AG04450 (cell line): Measurements from ENCODE around the gene CLCN2. TPM values are rescaled to one million over a fixed set of nuclear protein-coding genes. Genes with fewer than 3 reads are reported as not detected.

Experiments used
- CTCF ChIA-PET: fragments of 300-600, 350-600 bp; formaldehyde crosslinking; extraction: SDS; loops from one replicate; lab custom pipeline; 2022; ENCODE audit warnings: antibody characterized with exemption, inconsistent platforms; lab: Charles Lee
- POLR2A ChIA-PET: fragments of 350-600 bp; formaldehyde crosslinking; extraction: SDS; loops from one replicate; lab custom pipeline; 2021; ENCODE audit warnings: antibody characterized with exemption, inconsistent platforms; lab: Yijun Ruan, JAX
- DNase-seq: peaks from one replicate; pipeline ENCODE4 v3.0.0-alpha.2; 2011; ENCODE audit warnings: low read depth, low spot score
- H3K27ac ChIP-seq: one replicate; pipeline ENCODE4 v1.5.1; 2012; ENCODE audit warnings: low read depth, low read length, control low read depth
- H3K27me3 ChIP-seq: one replicate; pipeline ENCODE4 v1.6.0; 2012; ENCODE audit warnings: low read length; ENCODE audit not compliant: control insufficient read depth, insufficient read depth
- H3K4me3 ChIP-seq: 2 replicates; pipeline ENCODE4 v1.5.1; 2011; ENCODE audit warnings: mild to moderate bottlenecking, low read depth, low read length, control low read depth
- H3K9me3 ChIP-seq: 2 replicates; pipeline ENCODE4 v1.5.1; 2012; ENCODE audit warnings: low read length; ENCODE audit not compliant: control insufficient read depth, insufficient read depth
- polyA plus RNA-seq: library from polyadenylated mRNA; depleted of rRNA; stranded (reverse); fragments of >200 nt; gene quantifications from 2 replicates; pipeline ENCODE4 v1.2.3, GENCODE V29; 2011
- TF ChIP-seq, protein P1 (sequence below): IDR thresholded peaks from 2 replicates; pipeline ENCODE4 v1.5.1; 2011; ENCODE audit warnings: low read depth, low read length, control low read depth, inconsistent platforms

CLCN2 gene
- polyA plus RNA-seq, 1 experiment, result 1.7 TPM

DNA sequence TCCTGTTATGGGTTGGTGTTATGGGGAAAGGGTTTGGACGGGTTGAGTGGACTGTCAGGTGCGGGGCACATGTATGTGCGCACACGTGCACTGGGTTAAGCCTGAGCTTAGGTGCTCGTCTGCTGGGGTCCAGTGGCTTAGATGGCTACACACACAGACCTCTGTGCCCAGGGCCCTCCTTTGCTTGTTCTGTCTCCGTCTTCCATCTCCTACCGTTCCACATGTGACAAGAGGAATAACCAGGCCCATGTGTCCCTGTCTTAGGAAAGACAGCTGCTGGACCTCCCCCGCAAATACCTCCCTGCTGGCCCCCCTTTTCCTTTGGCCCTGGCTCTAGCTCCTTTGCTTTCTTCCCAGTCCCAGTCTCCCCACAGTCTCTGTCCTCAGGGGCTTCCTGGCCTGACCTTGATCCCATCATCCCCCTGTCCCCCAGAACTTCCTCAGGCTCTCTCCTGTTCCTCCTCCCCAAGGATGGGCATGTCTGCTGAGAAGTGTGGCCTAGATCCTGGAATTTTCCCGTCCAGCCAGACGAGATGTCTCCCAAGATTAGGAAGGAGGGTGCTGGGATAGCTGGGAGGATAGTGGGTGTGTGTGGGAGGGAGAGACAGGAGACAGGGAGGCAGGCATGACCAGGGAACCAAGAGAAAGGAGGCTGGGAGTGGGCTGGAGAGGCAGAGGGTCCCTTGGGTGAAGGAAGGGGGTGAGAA, 17.4 kb upstream of the CLCN2 start:
- H3K4me3 ChIP-seq, result no peak overlapping the region
- no peak overlapping the region for H3K27ac ChIP-seq
- POLR2A ChIA-PET, result no interaction called here
- no peak for DNase-seq
- CTCF ChIA-PET, result no interaction called here
- TF ChIP-seq, protein P1, sequence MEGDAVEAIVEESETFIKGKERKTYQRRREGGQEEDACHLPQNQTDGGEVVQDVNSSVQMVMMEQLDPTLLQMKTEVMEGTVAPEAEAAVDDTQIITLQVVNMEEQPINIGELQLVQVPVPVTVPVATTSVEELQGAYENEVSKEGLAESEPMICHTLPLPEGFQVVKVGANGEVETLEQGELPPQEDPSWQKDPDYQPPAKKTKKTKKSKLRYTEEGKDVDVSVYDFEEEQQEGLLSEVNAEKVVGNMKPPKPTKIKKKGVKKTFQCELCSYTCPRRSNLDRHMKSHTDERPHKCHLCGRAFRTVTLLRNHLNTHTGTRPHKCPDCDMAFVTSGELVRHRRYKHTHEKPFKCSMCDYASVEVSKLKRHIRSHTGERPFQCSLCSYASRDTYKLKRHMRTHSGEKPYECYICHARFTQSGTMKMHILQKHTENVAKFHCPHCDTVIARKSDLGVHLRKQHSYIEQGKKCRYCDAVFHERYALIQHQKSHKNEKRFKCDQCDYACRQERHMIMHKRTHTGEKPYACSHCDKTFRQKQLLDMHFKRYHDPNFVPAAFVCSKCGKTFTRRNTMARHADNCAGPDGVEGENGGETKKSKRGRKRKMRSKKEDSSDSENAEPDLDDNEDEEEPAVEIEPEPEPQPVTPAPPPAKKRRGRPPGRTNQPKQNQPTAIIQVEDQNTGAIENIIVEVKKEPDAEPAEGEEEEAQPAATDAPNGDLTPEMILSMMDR, result no peak
- H3K9me3 ChIP-seq, result no peaks in the 10 kb centered on the region; the same call in 1 of the 2 replicates
- H3K27me3 ChIP-seq, result peaks cover 67% of the 10 kb centered on the region

DNA sequence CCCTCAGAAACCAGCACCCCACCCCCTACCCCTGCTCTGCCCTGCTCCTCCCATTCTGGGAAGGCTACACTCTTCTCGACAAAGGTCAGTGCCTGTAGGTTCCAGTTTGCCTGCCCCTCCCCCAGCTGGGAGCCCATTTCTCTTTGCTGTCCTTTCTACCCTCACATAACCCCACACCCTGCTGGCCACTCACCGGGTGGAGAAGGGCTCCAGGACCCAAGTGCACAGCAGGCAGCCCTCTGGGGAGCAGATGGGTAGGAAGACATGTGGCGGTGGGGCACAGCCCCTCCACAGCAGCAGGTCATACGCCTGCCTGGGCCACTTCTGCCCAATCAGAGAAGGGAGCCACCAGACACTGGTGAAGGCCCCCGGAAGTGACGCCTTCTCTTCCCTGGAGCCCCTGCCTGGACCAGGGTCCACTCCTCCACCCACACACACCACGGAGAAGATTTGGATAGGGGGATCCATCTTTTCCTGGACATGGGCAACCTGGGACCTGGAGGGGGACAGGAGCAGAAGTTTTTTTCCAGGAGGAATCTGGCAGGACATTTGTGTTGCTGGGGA, 16.6 kb upstream of the CLCN2 start, which contains the start of gene THPO:
TSS of gene THPO (minus strand) at position 326 of the 564 bp plus-strand sequence. CDS start 1,948 bp downstream, outside the sequence.
- Histone ChIP-seq H3K4me3 (no peak within 1 kb of the TSS), H3K27ac (no peak within 1 kb of the TSS), H3K9me3 (no peaks in the 10 kb centered on the region; the same call in 1 of the 2 replicates), H3K27me3 (peaks cover 68% of the 10 kb centered on the region)
- POLR2A ChIA-PET, result no interaction called here
- CTCF ChIA-PET, result interaction anchor here (1.0 to 1.2 kb wide), 2 partner anchors 136 to 184 kb away, joined by 3 to 6 read pairs; partner anchors contain the start of gene EPHB3
- TF ChIP-seq, protein P1, result no peak
- DNase-seq, result no peak

DNA sequence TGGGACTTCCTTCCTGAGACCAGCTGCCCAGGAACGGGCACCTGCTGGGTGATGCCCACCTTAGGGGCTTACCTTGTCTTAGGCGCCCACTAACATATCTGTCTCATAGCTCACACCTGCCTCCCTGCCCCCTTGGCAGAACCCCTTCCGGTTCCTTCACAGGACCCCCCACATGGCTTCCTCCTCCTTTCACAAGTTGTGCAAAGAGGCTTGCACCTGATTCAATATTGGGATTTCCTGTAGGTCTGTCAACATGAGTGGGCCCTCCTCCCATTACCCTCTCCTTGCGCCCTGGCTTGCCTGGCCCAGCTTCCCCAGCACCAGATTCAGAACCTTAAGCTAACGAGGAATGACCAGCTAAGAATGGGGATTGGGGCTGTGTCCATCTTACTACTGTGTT, 16.0 kb upstream of the CLCN2 start:
- Histone ChIP-seq H3K27ac (no peak overlapping the region), H3K27me3 (peaks cover 69% of the 10 kb centered on the region), H3K4me3 (no peak overlapping the region), H3K9me3 (no peaks in the 10 kb centered on the region; the same call in 1 of the 2 replicates)
- ChIA-PET POLR2A (no interaction called here), CTCF (interaction anchor here (1.0 to 1.2 kb wide), 2 partner anchors 136 to 184 kb away, joined by 3 to 6 read pairs; partner anchors contain the start of gene EPHB3)
- no peak for DNase-seq
- TF ChIP-seq, protein P1, result no peak

DNA sequence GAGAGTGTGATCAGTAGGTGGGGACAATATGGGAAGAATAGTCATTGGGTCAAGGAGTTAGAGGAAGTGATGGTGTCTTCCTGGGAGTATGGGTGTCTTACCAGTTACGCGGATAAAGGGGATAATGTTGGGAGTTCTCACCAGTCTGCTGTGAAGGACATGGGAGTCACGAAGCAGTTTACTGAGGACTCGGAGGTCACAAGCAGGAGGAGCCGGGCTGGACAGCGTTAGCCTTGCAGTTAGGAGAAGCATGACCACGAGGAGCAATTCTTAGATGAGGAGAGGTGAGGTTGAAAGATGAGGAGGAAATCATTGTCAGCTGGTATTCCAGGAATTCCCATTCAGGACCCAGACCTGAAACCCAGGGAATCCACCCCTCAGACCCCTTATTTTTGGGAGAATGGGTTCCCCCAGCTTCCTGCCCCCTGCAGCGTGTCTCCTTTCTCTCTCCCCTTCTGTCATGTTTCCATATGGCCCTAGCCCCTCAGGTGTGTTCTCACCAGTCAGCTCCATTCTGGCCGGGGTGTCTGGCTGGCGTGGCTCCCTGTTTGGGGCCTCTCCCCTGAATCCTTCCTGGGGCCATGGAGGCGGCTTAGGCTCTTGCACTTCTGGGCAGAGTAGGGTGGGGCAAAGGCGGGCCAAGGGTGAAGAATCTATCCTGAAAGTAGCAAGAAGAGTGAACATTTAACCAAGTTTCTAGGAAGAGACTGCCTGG, 14.5 kb upstream of the CLCN2 start:
- Histone ChIP-seq H3K9me3 (no peaks in the 10 kb centered on the region; the same call in 1 of the 2 replicates), H3K27ac (no peak overlapping the region), H3K4me3 (no peak overlapping the region), H3K27me3 (peaks cover 55% of the 10 kb centered on the region)
- no peak for DNase-seq
- POLR2A ChIA-PET, result no interaction called here
- TF ChIP-seq, protein P1, result no peak
- CTCF ChIA-PET, result interaction anchor here (0.5 to 10.4 kb wide), 5 partner anchors 93 to 428 kb away, joined by 3 to 278 read pairs (median 5); no protein-coding TSS in a partner anchor
